Thoracic aorta (tissue), 2 donors: ENCODE measurements around the gene HSD17B12. TPM values are rescaled to one million over a fixed set of nuclear protein-coding genes. Genes with fewer than 3 reads are reported as not detected.

Source experiments
- ATAC-seq: fragments of 150-250 bp; one replicate; pipeline ENCODE4 v1.8.0; 2017; ENCODE audit warnings: low read depth; ENCODE audit not compliant: insufficient number of reproducible peaks, low FRiP score
- DNase-seq: peaks from one replicate; pipeline ENCODE4 v3.0.0-alpha.2; 2020; ENCODE audit warnings: low spot score
- H3K27ac ChIP-seq, 2 donors: fragments of 200-600 bp; sonication (generic); 1 replicate in 1 of 2; 2 replicates in 1 of 2; pipeline ENCODE4 v1.5.1; 2016; ENCODE audit warnings: mild to moderate bottlenecking in 2 of 2, moderate library complexity in 2 of 2
- H3K27me3 ChIP-seq: fragments of 200-600 bp; sonication (generic); replicated peaks from 2 replicates; pipeline ENCODE4 v1.6.0; 2016; ENCODE audit warnings: mild to moderate bottlenecking; ENCODE audit not compliant: insufficient read depth
- H3K36me3 ChIP-seq: fragments of 200-600 bp; sonication (generic); one replicate; pipeline ENCODE4 v1.5.1; 2016
- H3K4me1 ChIP-seq, 2 donors: fragments of 200-600 bp; sonication (generic); 1 replicate in 1 of 2; 2 replicates in 1 of 2; pipeline versions ENCODE4 v1.5.1 to v1.6.0; 2016; ENCODE audit warnings: low read depth in 2 of 2, mild to moderate bottlenecking in 1 of 2; ENCODE audit not compliant: control insufficient read depth in 1 of 2
- H3K4me3 ChIP-seq: fragments of 200-600 bp; sonication (generic); 2 replicates; pipeline ENCODE4 v1.5.1; 2016; ENCODE audit warnings: mild to moderate bottlenecking
- H3K9me3 ChIP-seq: fragments of 200-600 bp; sonication (generic); 2 replicates; pipeline ENCODE4 v1.5.1; 2016
- total RNA-seq, 2 donors: library from RNA; depleted of rRNA; stranded (reverse); fragments of >200 nt; gene quantifications; one replicate each; pipeline versions ENCODE4 v1.1.0 to v1.2.3, GENCODE V29; 2016
- TF ChIP-seq, protein P1 (sequence below): fragments of 200-600 bp; sonication (generic); IDR thresholded peaks from one replicate; pipeline ENCODE4 v1.5.1; 2019; ENCODE audit warnings: antibody characterized with exemption

Gene HSD17B12
- total RNA-seq, 2 donors from 2014 or later = 91.7 to 97.4 TPM

- ATAC-seq (no peak), DNase-seq (no peak)
- H3K36me3 ChIP-seq = no peaks in the 10 kb centered on the region
- no peaks in the 10 kb centered on the region for H3K4me1 ChIP-seq
- no peak overlapping the region for H3K27ac ChIP-seq
- TF ChIP-seq, protein P1, sequence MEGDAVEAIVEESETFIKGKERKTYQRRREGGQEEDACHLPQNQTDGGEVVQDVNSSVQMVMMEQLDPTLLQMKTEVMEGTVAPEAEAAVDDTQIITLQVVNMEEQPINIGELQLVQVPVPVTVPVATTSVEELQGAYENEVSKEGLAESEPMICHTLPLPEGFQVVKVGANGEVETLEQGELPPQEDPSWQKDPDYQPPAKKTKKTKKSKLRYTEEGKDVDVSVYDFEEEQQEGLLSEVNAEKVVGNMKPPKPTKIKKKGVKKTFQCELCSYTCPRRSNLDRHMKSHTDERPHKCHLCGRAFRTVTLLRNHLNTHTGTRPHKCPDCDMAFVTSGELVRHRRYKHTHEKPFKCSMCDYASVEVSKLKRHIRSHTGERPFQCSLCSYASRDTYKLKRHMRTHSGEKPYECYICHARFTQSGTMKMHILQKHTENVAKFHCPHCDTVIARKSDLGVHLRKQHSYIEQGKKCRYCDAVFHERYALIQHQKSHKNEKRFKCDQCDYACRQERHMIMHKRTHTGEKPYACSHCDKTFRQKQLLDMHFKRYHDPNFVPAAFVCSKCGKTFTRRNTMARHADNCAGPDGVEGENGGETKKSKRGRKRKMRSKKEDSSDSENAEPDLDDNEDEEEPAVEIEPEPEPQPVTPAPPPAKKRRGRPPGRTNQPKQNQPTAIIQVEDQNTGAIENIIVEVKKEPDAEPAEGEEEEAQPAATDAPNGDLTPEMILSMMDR = no peak
- no peaks in the 10 kb centered on the region for H3K9me3 ChIP-seq
- H3K4me3 ChIP-seq = no peak overlapping the region
- no peaks in the 10 kb centered on the region for H3K27me3 ChIP-seq
Measured at GRCh38 chr11:43871051-43871450, 190.5 kb downstream of the HSD17B12 start.

DNA sequence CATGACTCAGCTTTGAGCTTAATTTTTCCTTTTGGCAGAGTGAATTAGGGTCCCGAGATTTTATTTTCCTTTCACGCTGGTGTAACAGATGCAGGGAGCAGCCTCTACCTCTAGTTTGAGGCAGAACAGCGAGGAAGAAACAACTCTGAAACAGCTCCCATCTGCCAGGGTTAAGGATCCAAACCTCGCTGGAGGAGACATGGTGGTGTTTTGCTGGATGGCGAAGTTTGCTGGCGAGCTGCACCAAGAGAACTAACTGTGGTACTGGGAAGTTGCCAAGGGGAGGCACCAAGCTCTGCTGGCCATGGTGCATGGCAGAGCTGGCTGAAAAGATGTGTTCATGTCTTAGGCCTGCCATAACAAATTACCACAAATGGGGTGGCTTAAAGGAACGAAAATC lies 192.5 kb downstream of the HSD17B12 start:
- no peak overlapping the region for H3K4me3 ChIP-seq
- DNase-seq = no peak
- H3K27ac ChIP-seq = no peak overlapping the region
- H3K36me3 ChIP-seq = no peaks in the 10 kb centered on the region
- H3K27me3 ChIP-seq = no peaks in the 10 kb centered on the region
- TF ChIP-seq, protein P1 = no peak
- no peak for ATAC-seq
- no peaks in the 10 kb centered on the region for H3K9me3 ChIP-seq
- H3K4me1 ChIP-seq = no peaks in the 10 kb centered on the region

GRCh38 chr11:43874078-43874477 lies 193.5 kb downstream of the HSD17B12 start:
- H3K4me3 ChIP-seq = no peak overlapping the region
- no peaks in the 10 kb centered on the region for H3K36me3 ChIP-seq
- no peak for ATAC-seq
- DNase-seq = no peak
- H3K4me1 ChIP-seq = no peaks in the 10 kb centered on the region
- no peaks in the 10 kb centered on the region for H3K27me3 ChIP-seq
- TF ChIP-seq, protein P1 = no peak
- no peak overlapping the region for H3K27ac ChIP-seq
- no peaks in the 10 kb centered on the region for H3K9me3 ChIP-seq

DNA sequence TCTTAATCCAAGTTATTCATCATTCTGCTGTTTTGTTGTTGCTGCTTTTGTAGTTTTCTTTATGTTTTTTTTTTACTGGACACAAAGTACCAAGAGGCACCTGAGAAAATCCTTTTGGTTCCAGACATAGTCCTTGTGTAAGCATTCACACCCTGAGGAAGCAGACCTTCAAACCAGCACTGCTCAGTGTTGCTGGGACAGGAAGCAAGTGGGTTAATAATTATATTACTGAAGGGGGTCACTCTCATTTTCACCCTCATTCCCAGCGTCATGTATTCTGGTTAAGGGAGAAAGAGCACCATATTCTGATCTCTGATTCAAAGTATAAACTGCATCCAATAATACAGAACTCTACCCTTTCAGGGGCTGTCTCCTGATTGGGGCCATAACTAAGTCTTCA lies 194.2 kb downstream of the HSD17B12 start:
- ATAC-seq (no peak), DNase-seq (no peak)
- Histone ChIP-seq H3K27me3 (no peaks in the 10 kb centered on the region), H3K4me1 (no peaks in the 10 kb centered on the region), H3K27ac (no peak overlapping the region), H3K36me3 (no peaks in the 10 kb centered on the region), H3K9me3 (no peaks in the 10 kb centered on the region), H3K4me3 (no peak overlapping the region)
- TF ChIP-seq, protein P1 = no peak

DNA sequence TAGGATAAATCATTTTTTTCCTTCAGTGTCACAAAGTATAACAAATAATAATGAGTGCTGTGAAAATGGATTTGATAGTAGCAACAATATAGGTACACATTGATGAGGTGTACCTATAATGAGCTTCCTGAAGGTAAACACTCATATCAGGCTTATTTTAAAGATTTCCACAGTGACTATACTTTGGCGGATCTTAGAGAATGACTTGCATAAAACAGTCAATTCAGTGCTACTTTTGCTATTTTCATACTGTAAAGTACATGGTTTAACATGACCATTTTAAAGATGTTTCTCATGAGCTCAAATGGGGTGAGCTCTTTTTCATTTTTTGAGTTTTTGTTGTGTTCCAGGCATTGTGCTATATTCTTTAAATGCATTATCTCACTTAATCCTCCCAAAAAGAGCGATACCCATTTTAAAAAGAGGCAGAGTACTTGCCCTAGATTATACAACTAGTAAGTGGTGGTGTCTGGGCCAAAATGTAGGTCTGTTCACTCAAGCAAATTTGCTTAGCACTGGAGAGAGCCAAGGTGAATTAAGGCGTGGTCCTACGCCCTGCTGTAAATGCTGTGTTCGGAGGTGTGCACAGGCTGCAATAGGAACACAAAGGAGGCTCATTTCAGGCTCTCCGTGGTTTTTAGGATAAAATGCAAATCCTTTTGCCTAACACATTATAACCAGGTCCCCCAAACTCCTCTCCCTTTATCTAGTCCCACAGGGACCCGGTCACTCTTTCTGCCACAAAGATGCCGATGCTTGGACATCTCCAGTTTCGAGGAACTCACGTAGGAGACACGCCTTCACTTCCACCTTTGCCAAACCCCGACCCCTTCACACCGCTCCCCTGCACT lies 199.5 kb downstream of the HSD17B12 start:
- H3K27me3 ChIP-seq = no peaks in the 10 kb centered on the region
- DNase-seq (no peak), ATAC-seq (peak; percentile 20)

More for the DNA sequence above, 199.5 kb downstream of the HSD17B12 start:
- Histone ChIP-seq H3K4me3 (peak overlapping the region; percentile 92), H3K36me3 (peaks cover 7% of the 10 kb centered on the region), H3K27ac (peak overlapping the region; percentile 56 to 61), H3K4me1 (peaks cover 8 to 18% of the 10 kb centered on the region in 2 donors), H3K9me3 (no peaks in the 10 kb centered on the region)
- TF ChIP-seq, protein P1 = no peak
